Ishikawa (cell line): ENCODE measurements around the gene GSDMA.

Experiments used
- CEBPB ChIP-seq: IDR thresholded peaks from 2 replicates; pipeline ENCODE4 v1.6.1; 2012
- CREB1 ChIP-seq: IDR thresholded peaks from 2 replicates; pipeline ENCODE4 v1.6.1; 2012; ENCODE audit warnings: low read depth
- EP300 ChIP-seq: IDR thresholded peaks from 2 replicates; pipeline ENCODE4 v1.6.1; 2012; ENCODE audit warnings: borderline replicate concordance
- FOXM1 ChIP-seq: IDR thresholded peaks from 2 replicates; pipeline ENCODE4 v1.6.1; 2012; ENCODE audit warnings: low read depth, borderline replicate concordance
- NFIC ChIP-seq: IDR thresholded peaks from 2 replicates; pipeline ENCODE4 v1.6.1; 2012
- RAD21 ChIP-seq: IDR thresholded peaks from 2 replicates; pipeline ENCODE4 v1.6.1; 2012; ENCODE audit warnings: low read depth
- TAF1 ChIP-seq: IDR thresholded peaks from 2 replicates; pipeline ENCODE4 v1.6.1; 2012; ENCODE audit warnings: low read depth, mild to moderate bottlenecking
- TCF12 ChIP-seq: IDR thresholded peaks from 2 replicates; pipeline ENCODE4 v1.6.1; 2012; ENCODE audit warnings: low read depth
- YY1 ChIP-seq: IDR thresholded peaks from 2 replicates; pipeline ENCODE4 v1.6.1; 2012; ENCODE audit warnings: low read depth
- ZBTB7A ChIP-seq: IDR thresholded peaks from 2 replicates; pipeline ENCODE4 v1.6.1; 2012; ENCODE audit warnings: low read depth
- TF ChIP-seq, protein P1 (sequence below): IDR thresholded peaks from 2 replicates; pipeline ENCODE4 v1.6.1; 2012
- TF ChIP-seq, protein P2 (sequence below): IDR thresholded peaks from 2 replicates; pipeline ENCODE4 v1.6.1; 2012; ENCODE audit warnings: low read depth, mild to moderate bottlenecking
- TF ChIP-seq, protein P3 (sequence below): IDR thresholded peaks from 2 replicates; pipeline ENCODE4 v1.6.1; 2012

DNA sequence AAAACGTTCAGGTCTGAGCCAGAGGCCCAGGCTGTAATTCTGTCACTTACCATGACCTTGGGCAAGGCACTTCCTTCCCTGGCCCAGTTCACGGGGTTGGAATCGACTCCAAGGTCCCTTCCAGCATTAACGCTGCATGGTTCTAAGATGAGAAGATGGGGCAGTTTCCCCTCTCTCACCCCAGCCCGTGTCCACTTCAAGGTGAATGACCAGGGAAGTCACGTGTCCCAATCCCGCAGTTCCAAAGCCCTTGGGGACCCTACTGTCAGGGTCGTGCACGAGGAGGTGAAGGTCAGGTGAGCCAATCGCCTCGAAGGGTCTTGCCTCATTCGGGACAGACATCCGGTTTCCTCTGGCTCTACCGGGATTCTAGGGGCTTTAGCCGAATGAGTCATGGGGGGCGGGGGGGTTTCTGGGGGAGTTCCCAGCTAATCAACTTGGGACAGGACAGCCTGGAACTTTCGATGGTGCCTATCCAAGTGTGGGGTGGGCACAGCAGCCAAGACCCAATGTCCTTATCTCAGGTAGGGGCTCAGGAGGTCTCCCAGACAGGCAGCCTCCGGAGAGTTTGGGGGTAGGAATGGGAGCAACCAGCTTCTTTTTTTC, 51.7 kb downstream of the GSDMA start:
- no peak for TF ChIP-seq TAF1
- no peak for TF ChIP-seq EP300
- TF ChIP-seq TCF12, result no peak
- TF ChIP-seq CEBPB, result no peak
- TF ChIP-seq FOXM1, result no peak
- no peak for TF ChIP-seq RAD21
- TF ChIP-seq, protein P1, sequence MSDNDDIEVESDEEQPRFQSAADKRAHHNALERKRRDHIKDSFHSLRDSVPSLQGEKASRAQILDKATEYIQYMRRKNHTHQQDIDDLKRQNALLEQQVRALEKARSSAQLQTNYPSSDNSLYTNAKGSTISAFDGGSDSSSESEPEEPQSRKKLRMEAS, result no peak
- no peak for TF ChIP-seq CREB1
- no peak for TF ChIP-seq YY1
- no peak for TF ChIP-seq NFIC
- TF ChIP-seq, protein P2, sequence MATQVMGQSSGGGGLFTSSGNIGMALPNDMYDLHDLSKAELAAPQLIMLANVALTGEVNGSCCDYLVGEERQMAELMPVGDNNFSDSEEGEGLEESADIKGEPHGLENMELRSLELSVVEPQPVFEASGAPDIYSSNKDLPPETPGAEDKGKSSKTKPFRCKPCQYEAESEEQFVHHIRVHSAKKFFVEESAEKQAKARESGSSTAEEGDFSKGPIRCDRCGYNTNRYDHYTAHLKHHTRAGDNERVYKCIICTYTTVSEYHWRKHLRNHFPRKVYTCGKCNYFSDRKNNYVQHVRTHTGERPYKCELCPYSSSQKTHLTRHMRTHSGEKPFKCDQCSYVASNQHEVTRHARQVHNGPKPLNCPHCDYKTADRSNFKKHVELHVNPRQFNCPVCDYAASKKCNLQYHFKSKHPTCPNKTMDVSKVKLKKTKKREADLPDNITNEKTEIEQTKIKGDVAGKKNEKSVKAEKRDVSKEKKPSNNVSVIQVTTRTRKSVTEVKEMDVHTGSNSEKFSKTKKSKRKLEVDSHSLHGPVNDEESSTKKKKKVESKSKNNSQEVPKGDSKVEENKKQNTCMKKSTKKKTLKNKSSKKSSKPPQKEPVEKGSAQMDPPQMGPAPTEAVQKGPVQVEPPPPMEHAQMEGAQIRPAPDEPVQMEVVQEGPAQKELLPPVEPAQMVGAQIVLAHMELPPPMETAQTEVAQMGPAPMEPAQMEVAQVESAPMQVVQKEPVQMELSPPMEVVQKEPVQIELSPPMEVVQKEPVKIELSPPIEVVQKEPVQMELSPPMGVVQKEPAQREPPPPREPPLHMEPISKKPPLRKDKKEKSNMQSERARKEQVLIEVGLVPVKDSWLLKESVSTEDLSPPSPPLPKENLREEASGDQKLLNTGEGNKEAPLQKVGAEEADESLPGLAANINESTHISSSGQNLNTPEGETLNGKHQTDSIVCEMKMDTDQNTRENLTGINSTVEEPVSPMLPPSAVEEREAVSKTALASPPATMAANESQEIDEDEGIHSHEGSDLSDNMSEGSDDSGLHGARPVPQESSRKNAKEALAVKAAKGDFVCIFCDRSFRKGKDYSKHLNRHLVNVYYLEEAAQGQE, result no peak
- TF ChIP-seq ZBTB7A, result no peak
- TF ChIP-seq, protein P3, sequence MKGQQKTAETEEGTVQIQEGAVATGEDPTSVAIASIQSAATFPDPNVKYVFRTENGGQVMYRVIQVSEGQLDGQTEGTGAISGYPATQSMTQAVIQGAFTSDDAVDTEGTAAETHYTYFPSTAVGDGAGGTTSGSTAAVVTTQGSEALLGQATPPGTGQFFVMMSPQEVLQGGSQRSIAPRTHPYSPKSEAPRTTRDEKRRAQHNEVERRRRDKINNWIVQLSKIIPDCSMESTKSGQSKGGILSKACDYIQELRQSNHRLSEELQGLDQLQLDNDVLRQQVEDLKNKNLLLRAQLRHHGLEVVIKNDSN, result no peak
